Measurements from ENCODE around the gene TMEM198.

TMEM198 gene

GRCh38 chr2:219532378-219532649, 11.5 kb upstream of the TMEM198 start:
- H3K27ac ChIP-seq, result no peak overlapping the region
- H3K4me2 ChIP-seq, result no peak overlapping the region
- H4K20me1 ChIP-seq (ENCODE audit: insufficient read depth), result no peaks in the 10 kb centered on the region
- no peaks in the 10 kb centered on the region for H3K79me2 ChIP-seq (ENCODE audit: insufficient read depth, low read depth)
- no peak overlapping the region for H2AFZ ChIP-seq (ENCODE audit: low read depth)
- H3K36me3 ChIP-seq (ENCODE audit: insufficient read depth), result no peaks in the 10 kb centered on the region
- H3K4me1 ChIP-seq (ENCODE audit: low read depth, poor library complexity, severe bottlenecking), result peaks cover 8% of the 10 kb centered on the region
- H3K9ac ChIP-seq, result no peak overlapping the region
- H3K27me3 ChIP-seq (ENCODE audit: insufficient read depth, low read depth), result peaks cover 56% of the 10 kb centered on the region
- no peak overlapping the region for H3K4me3 ChIP-seq (IDR thresholded peaks at IDR 0.05; ENCODE audit: insufficient read depth, low read depth, low read length)
- TF ChIP-seq CTCF (conservative IDR thresholded peaks at IDR 0.05; ENCODE audit: low read depth, low read length), result no peak

DNA sequence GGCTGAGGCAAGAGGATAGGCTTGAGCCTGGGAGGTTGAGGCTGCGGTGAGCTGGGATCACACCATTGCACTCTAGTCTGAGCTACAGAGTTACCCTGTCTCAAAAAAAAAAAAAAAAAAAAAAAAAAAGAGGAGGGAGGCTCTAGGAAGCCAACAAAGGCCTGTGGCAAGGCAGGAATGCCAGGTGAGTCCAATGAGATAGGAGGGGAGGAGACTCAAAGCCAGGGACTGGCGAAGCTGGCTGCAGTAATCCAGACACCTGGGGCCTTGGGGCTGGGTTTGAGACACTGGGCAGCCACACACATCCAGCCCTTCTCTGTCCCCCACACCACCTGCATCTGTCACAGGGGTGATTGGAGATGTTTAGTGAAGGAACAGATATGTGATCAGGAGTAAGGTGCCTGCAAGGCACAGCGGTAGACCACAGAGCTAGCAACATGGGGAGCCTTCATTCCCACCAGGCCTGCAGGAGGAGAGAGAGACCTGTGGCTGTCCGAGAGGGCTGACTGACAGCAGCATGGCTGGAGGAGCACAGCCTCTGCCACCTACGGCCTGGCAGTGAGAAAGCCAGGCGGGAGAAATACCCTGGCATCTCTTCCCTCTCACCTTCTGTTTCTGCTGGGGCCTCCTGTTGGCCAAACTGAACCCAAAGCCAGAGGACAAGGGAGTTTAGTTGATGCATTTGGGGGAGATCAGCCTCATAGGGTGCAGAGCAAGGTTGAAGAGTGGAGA, 9.7 kb upstream of the TMEM198 start:
- H3K4me1 ChIP-seq (ENCODE audit: low read depth, poor library complexity, severe bottlenecking), result no peaks in the 10 kb centered on the region
- no peak overlapping the region for H3K27ac ChIP-seq
- H3K4me2 ChIP-seq, result no peak overlapping the region
- no peak for TF ChIP-seq CTCF (conservative IDR thresholded peaks at IDR 0.05; ENCODE audit: low read depth, low read length)
- no peak overlapping the region for H2AFZ ChIP-seq (ENCODE audit: low read depth)
- H3K27me3 ChIP-seq (ENCODE audit: insufficient read depth, low read depth), result peaks cover 38% of the 10 kb centered on the region
- H3K36me3 ChIP-seq (ENCODE audit: insufficient read depth), result no peaks in the 10 kb centered on the region
- H3K9ac ChIP-seq, result no peak overlapping the region
- no peaks in the 10 kb centered on the region for H4K20me1 ChIP-seq (ENCODE audit: insufficient read depth)
- H3K4me3 ChIP-seq (IDR thresholded peaks at IDR 0.05; ENCODE audit: insufficient read depth, low read depth, low read length), result no peak overlapping the region
- H3K79me2 ChIP-seq (ENCODE audit: insufficient read depth, low read depth), result no peaks in the 10 kb centered on the region

DNA sequence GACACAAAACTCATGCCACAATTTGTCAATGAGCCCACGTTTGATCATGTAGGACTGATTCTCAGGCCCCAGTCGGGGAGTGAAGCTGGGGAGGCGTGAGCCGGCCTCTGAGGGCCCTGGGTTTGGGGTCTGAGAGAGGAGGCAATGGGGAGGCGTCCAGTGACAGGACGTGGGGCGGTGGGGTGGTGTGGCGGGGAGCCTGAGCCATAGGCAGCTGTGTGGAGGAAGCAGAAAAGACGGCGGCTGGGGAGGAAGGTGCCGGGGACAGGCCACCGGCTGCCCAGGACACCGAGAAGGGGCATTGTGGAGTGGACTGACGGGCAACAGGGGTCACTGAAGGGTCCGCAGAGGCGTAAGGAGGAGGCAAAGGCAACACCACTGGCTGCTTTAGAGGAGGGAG, 7.4 kb upstream of the TMEM198 start:
- H3K4me1 ChIP-seq (ENCODE audit: low read depth, poor library complexity, severe bottlenecking), result peaks cover 3% of the 10 kb centered on the region
- no peaks in the 10 kb centered on the region for H3K36me3 ChIP-seq (ENCODE audit: insufficient read depth)
- no peak overlapping the region for H3K9ac ChIP-seq
- H4K20me1 ChIP-seq (ENCODE audit: insufficient read depth), result no peaks in the 10 kb centered on the region
- H3K79me2 ChIP-seq (ENCODE audit: insufficient read depth, low read depth), result no peaks in the 10 kb centered on the region
- no peak overlapping the region for H3K4me3 ChIP-seq (IDR thresholded peaks at IDR 0.05; ENCODE audit: insufficient read depth, low read depth, low read length)
- H2AFZ ChIP-seq (ENCODE audit: low read depth), result no peak overlapping the region
- peaks cover 24% of the 10 kb centered on the region for H3K27me3 ChIP-seq (ENCODE audit: insufficient read depth, low read depth)
- no peak overlapping the region for H3K4me2 ChIP-seq
- H3K27ac ChIP-seq, result no peak overlapping the region
- TF ChIP-seq CTCF (conservative IDR thresholded peaks at IDR 0.05; ENCODE audit: low read depth, low read length), result no peak

DNA sequence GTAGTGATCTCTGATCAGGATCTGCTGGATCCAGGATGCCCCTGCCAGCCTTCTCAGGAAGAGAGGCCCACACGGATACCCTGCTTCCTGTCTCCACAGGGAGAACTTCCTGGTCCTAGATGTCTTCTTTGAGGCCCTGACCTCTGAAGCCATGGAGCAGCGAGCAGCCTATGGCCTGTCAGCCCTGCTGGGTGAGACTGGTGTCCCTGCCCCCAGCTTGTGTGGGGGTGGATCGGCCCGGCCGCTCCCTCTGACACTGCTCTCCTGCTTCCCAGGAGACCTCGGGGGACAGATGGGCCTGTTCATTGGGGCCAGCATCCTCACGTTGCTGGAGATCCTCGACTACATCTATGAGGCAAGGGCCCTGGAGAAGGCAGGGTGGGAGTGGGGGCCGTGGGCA, 6.9 kb upstream of the TMEM198 start:
- Histone ChIP-seq H3K4me3 (IDR thresholded peaks at IDR 0.05; ENCODE audit: insufficient read depth, low read depth, low read length) (no peak overlapping the region), H3K27ac (no peak overlapping the region), H2AFZ (ENCODE audit: low read depth) (no peak overlapping the region), H3K79me2 (ENCODE audit: insufficient read depth, low read depth) (no peaks in the 10 kb centered on the region), H4K20me1 (ENCODE audit: insufficient read depth) (no peaks in the 10 kb centered on the region), H3K4me1 (ENCODE audit: low read depth, poor library complexity, severe bottlenecking) (peaks cover 4% of the 10 kb centered on the region), H3K27me3 (ENCODE audit: insufficient read depth, low read depth) (peaks cover 19% of the 10 kb centered on the region; the same call in 1 of the 2 replicates), H3K4me2 (no peak overlapping the region), H3K9ac (no peak overlapping the region), H3K36me3 (ENCODE audit: insufficient read depth) (no peaks in the 10 kb centered on the region)
- no peak for TF ChIP-seq CTCF (conservative IDR thresholded peaks at IDR 0.05; ENCODE audit: low read depth, low read length)

Data from KMS-11 (cell line).